Measurements from ENCODE around the gene CHRNA4. TPM values are rescaled to one million over a fixed set of nuclear protein-coding genes. Genes with fewer than 3 reads are reported as not detected.

The CHRNA4 gene
- total and polyA plus RNA-seq, 12 donors: 0.06 to 0.57 (median 0.26) TPM; not detected in 5

GRCh38 chr20:63392465-63393365, 31.6 kb upstream of the CHRNA4 start:
- TF ChIP-seq, protein P1, sequence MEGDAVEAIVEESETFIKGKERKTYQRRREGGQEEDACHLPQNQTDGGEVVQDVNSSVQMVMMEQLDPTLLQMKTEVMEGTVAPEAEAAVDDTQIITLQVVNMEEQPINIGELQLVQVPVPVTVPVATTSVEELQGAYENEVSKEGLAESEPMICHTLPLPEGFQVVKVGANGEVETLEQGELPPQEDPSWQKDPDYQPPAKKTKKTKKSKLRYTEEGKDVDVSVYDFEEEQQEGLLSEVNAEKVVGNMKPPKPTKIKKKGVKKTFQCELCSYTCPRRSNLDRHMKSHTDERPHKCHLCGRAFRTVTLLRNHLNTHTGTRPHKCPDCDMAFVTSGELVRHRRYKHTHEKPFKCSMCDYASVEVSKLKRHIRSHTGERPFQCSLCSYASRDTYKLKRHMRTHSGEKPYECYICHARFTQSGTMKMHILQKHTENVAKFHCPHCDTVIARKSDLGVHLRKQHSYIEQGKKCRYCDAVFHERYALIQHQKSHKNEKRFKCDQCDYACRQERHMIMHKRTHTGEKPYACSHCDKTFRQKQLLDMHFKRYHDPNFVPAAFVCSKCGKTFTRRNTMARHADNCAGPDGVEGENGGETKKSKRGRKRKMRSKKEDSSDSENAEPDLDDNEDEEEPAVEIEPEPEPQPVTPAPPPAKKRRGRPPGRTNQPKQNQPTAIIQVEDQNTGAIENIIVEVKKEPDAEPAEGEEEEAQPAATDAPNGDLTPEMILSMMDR (IDR thresholded peaks at IDR 0.05): no peak
- TF ChIP-seq POLR2A (IDR thresholded peaks at IDR 0.05): no peak
- Histone ChIP-seq H3K4me3 (no peak overlapping the region), H3K27ac (no peak overlapping the region), H3K4me1 (replicated peaks in 1 of 2) (no peaks in the 10 kb centered on the region), H3K9me3 (replicated peaks in 1 of 3) (no peaks in the 10 kb centered on the region), H3K36me3 (replicated peaks in 1 of 2) (no peaks in the 10 kb centered on the region), H3K27me3 (peaks cover 3% of the 10 kb centered on the region)
- DNase-seq: no peak
- intact Hi-C loops (cut with DNase I): no loop called here
- WGBS, 4 donors: 86 to 89% (median 86%) methylated on average over 10 to 17 of the region's 17 CpGs

GRCh38 chr20:63387917-63388316, 26.8 kb upstream of the CHRNA4 start:
- H3K9me3 ChIP-seq (replicated peaks in 1 of 3): peaks cover 0 to 7% (median 0%) of the 10 kb centered on the region in 3 donors
- 78 to 91% (median 80%) methylated on average over 15 to 18 of the region's 18 CpGs for WGBS, 4 donors
- intact Hi-C loops (cut with DNase I): no loop called here
- no peak for TF ChIP-seq POLR2A (IDR thresholded peaks at IDR 0.05)
- TF ChIP-seq, protein P1 (IDR thresholded peaks at IDR 0.05): no peak
- no peaks in the 10 kb centered on the region for H3K36me3 ChIP-seq (replicated peaks in 1 of 2)
- peaks cover 5% of the 10 kb centered on the region for H3K27me3 ChIP-seq
- DNase-seq: no peak
- H3K4me1 ChIP-seq (replicated peaks in 1 of 2): no peaks in the 10 kb centered on the region
- no peak overlapping the region for H3K27ac ChIP-seq
- H3K4me3 ChIP-seq: no peak overlapping the region

DNA sequence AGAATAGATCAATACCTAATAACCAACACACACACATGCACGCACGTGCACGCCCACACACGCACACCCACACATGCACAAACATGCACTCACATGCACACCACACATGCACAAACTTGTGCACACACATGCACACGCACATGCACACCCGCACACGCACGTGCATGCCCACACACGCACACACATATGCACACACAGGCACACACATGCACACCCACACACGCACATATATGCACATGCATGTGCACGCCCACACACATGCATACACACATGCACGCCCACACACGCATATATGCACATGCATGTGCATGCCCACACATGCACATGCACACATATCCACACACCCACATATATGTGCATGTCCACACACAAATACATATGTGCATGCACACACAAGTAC, 26.2 kb upstream of the CHRNA4 start:
- no peak overlapping the region for H3K4me3 ChIP-seq
- H3K4me1 ChIP-seq (replicated peaks in 1 of 2): no peaks in the 10 kb centered on the region
- WGBS, 4 donors: 87 to 92% (median 89%) methylated on average over 13 of the region's 13 CpGs
- intact Hi-C loops (cut with DNase I): no loop called here
- no peak for DNase-seq
- no peak for TF ChIP-seq POLR2A (IDR thresholded peaks at IDR 0.05)
- TF ChIP-seq, protein P1 (IDR thresholded peaks at IDR 0.05): no peak
- no peak overlapping the region for H3K27ac ChIP-seq
- H3K9me3 ChIP-seq (replicated peaks in 1 of 3): peaks cover 0 to 7% (median 0%) of the 10 kb centered on the region in 3 donors
- H3K36me3 ChIP-seq (replicated peaks in 1 of 2): no peaks in the 10 kb centered on the region
- H3K27me3 ChIP-seq: peaks cover 5% of the 10 kb centered on the region

DNA sequence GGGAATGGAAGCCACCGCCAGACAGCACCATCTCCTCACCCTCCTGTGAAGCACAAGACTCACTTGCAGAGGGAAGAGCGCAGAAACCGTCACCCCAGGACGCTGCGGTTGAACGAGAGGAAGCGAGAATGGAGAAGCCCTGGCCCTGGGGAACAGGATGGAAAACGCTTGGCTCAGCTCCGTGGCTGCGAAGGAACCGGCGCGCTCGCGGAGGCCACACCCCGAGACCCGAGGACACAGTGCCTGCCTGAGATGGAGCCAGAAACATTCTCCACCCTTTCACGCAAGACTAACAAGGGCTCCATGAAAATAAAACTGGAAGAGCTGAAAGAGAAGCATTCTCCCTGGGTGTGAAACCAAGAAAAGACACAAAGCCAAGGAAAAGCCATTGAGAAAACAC, 25.3 kb upstream of the CHRNA4 start:
- no peaks in the 10 kb centered on the region for H3K4me1 ChIP-seq (replicated peaks in 1 of 2)

More for the DNA sequence above, 25.3 kb upstream of the CHRNA4 start:
- Histone ChIP-seq H3K4me3 (no peak overlapping the region), H3K36me3 (replicated peaks in 1 of 2) (no peaks in the 10 kb centered on the region), H3K27ac (no peak overlapping the region), H3K27me3 (peaks cover 5% of the 10 kb centered on the region), H3K9me3 (replicated peaks in 1 of 3) (peaks cover 0 to 7% (median 0%) of the 10 kb centered on the region in 3 donors)
- no peak for TF ChIP-seq POLR2A (IDR thresholded peaks at IDR 0.05)
- TF ChIP-seq, protein P1 (IDR thresholded peaks at IDR 0.05): no peak
- no peak for DNase-seq
- intact Hi-C loops (cut with DNase I): no loop called here
- whole genome bisulfite sequencing, 4 donors: 87 to 91% (median 90%) methylated on average over 11 to 18 of the region's 18 CpGs
